Epithelial cell of esophagus (primary cell): Measurements from ENCODE around the gene BMI1.
"Not testable (repeated sequence)": the region's sequence is repeated elsewhere in the genome, so short reads cannot be mapped to it uniquely, and the experiment has no call there.

Experiments
- DNase-seq: peaks from one replicate; pipeline ENCODE4 v3.0.0; 2010; ENCODE audit warnings: low read depth
- H3K4me3 ChIP-seq: 2 replicates; pipeline ENCODE4 v1.5.1; 2011; ENCODE audit warnings: mild to moderate bottlenecking, low read length, control low read depth
- CTCF ChIP-seq: IDR thresholded peaks from 2 replicates; pipeline ENCODE4 v1.5.1; 2011; ENCODE audit warnings: low read depth, mild to moderate bottlenecking, low read length, control low read depth, inconsistent platforms; ENCODE audit not compliant: insufficient read depth; ENCODE audit errors: missing control alignments

Gene BMI1

GRCh38 chr10:22301193-22301592 lies 19.7 kb upstream of the BMI1 start:
- DNase-seq = no peak
- no peak overlapping the region for H3K4me3 ChIP-seq
- TF ChIP-seq CTCF = no peak

GRCh38 chr10:22303461-22303860 lies 17.4 kb upstream of the BMI1 start:
- TF ChIP-seq CTCF = no peak
- DNase-seq = no peak
- no peak overlapping the region for H3K4me3 ChIP-seq

GRCh38 chr10:22305721-22306120 lies 15.2 kb upstream of the BMI1 start:
- no peak for TF ChIP-seq CTCF
- no peak for DNase-seq
- H3K4me3 ChIP-seq = no peak overlapping the region

GRCh38 chr10:22308390-22308789 lies 12.5 kb upstream of the BMI1 start:
- H3K4me3 ChIP-seq = no peak overlapping the region
- peak; percentile 76 for DNase-seq
- TF ChIP-seq CTCF = no peak

GRCh38 chr10:22309180-22310000 lies 11.5 kb upstream of the BMI1 start:
- H3K4me3 ChIP-seq = no peak overlapping the region
- TF ChIP-seq CTCF = no peak
- no peak for DNase-seq

GRCh38 chr10:22310012-22310411 lies 10.9 kb upstream of the BMI1 start:
- not testable (repeated sequence) for DNase-seq, H3K4me3 ChIP-seq

GRCh38 chr10:22310928-22311327 lies 10.0 kb upstream of the BMI1 start:
- no peak for DNase-seq
- no peak overlapping the region for H3K4me3 ChIP-seq
- TF ChIP-seq CTCF = no peak
